SK-N-SH treated with all-trans-retinoic acid at 6 μM for 48 hours (cell line): ENCODE data around the gene PTTG1IP2.

Source experiments
- ATAC-seq: fragments of 200-7000 bp; cut with Tn5 transposase; 3 replicates; pipeline ENCODE4 v1.9.1; 2020; ENCODE audit warnings: mild to moderate bottlenecking, moderate library complexity
- ARNTL ChIP-seq: fragments of 450-650 bp; formaldehyde crosslinking; IDR thresholded peaks from 2 replicates; pipeline ENCODE4 v1.5.0; 2020; ENCODE audit warnings: low read depth, mild to moderate bottlenecking, moderate library complexity, borderline replicate concordance
- CREB5 ChIP-seq: fragments of 250-450 bp; sonication (Bioruptor Pico); IDR thresholded peaks from 2 replicates; pipeline ENCODE4 v1.5.1; 2020; ENCODE audit warnings: low read depth, mild to moderate bottlenecking, moderate library complexity
- CSDC2 ChIP-seq: fragments of 250-450 bp; sonication (Bioruptor Pico); IDR thresholded peaks from 2 replicates; pipeline ENCODE4 v1.5.0; 2020; ENCODE audit warnings: mild to moderate bottlenecking, moderate library complexity
- CSRNP3 ChIP-seq: fragments of 250-450 bp; sonication (Bioruptor Pico); IDR thresholded peaks from 2 replicates; pipeline ENCODE4 v1.5.1; 2021; ENCODE audit warnings: mild to moderate bottlenecking, moderate library complexity
- ESRRG ChIP-seq: fragments of 250-450 bp; sonication (Bioruptor Pico); IDR thresholded peaks from 2 replicates; pipeline ENCODE4 v1.6.1; 2021; ENCODE audit warnings: mild to moderate bottlenecking
- GLIS3 ChIP-seq: fragments of 250-450 bp; sonication (Bioruptor Pico); IDR thresholded peaks from 2 replicates; pipeline ENCODE4 v1.5.0; 2020; ENCODE audit warnings: mild to moderate bottlenecking, moderate library complexity
- ISL1 ChIP-seq: fragments of 250-450 bp; sonication (Bioruptor Pico); IDR thresholded peaks from 2 replicates; pipeline ENCODE4 v2.1.2; 2022; ENCODE audit warnings: mild to moderate bottlenecking, moderate library complexity
- OSR1 ChIP-seq: fragments of 250-450 bp; sonication (Bioruptor Pico); IDR thresholded peaks from 2 replicates; pipeline ENCODE4 v1.8.0; 2022; ENCODE audit warnings: moderate library complexity, mild to moderate bottlenecking, inconsistent platforms
- PATZ1 ChIP-seq: fragments of 250-450 bp; sonication (Bioruptor Pico); IDR thresholded peaks from 2 replicates; pipeline ENCODE4 v1.8.0; 2020; ENCODE audit warnings: mild to moderate bottlenecking, moderate library complexity, borderline replicate concordance
- POU6F1 ChIP-seq: fragments of 250-450 bp; sonication (Bioruptor Pico); IDR thresholded peaks from 2 replicates; pipeline ENCODE4 v1.8.0; 2021; ENCODE audit warnings: low read depth, mild to moderate bottlenecking, moderate library complexity, borderline replicate concordance
- PPARA ChIP-seq: fragments of 250-450 bp; sonication (Bioruptor Pico); IDR thresholded peaks from 2 replicates; pipeline ENCODE4 v1.5.0; 2020; ENCODE audit warnings: mild to moderate bottlenecking, borderline replicate concordance
- RARB ChIP-seq: fragments of 250-450 bp; sonication (Bioruptor Pico); IDR thresholded peaks from 2 replicates; pipeline ENCODE4 v1.8.0; 2021; ENCODE audit warnings: mild to moderate bottlenecking, moderate library complexity
- SNAI2 ChIP-seq: fragments of 250-450 bp; sonication (Bioruptor Pico); IDR thresholded peaks from 2 replicates; pipeline ENCODE4 v1.5.0; 2020; ENCODE audit warnings: mild to moderate bottlenecking, moderate library complexity
- TCF4 ChIP-seq: fragments of 250-450 bp; sonication (Bioruptor Pico); IDR thresholded peaks from 2 replicates; pipeline ENCODE4 v1.8.0; 2021; ENCODE audit warnings: mild to moderate bottlenecking, moderate library complexity, borderline replicate concordance
- TOX ChIP-seq: fragments of 250-450 bp; sonication (Bioruptor Pico); IDR thresholded peaks from 2 replicates; pipeline ENCODE4 v1.8.0; 2021; ENCODE audit warnings: mild to moderate bottlenecking, moderate library complexity, borderline replicate concordance
- TSHZ2 ChIP-seq: fragments of 250-450 bp; sonication (Bioruptor Pico); IDR thresholded peaks from 2 replicates; pipeline ENCODE4 v1.5.0; 2020; ENCODE audit warnings: mild to moderate bottlenecking, moderate library complexity
- ZC3H10 ChIP-seq: fragments of 250-450 bp; sonication (Bioruptor Pico); IDR thresholded peaks from 2 replicates; pipeline ENCODE4 v1.5.1; 2021; ENCODE audit warnings: mild to moderate bottlenecking, moderate library complexity
- ZFP3 ChIP-seq: fragments of 250-450 bp; sonication (Bioruptor Pico); IDR thresholded peaks from 2 replicates; pipeline ENCODE4 v1.5.0; 2020; ENCODE audit warnings: mild to moderate bottlenecking, moderate library complexity
- ZFP30 ChIP-seq: fragments of 450-650 bp; formaldehyde crosslinking; IDR thresholded peaks from 2 replicates; pipeline ENCODE4 v1.5.0; 2022; ENCODE audit warnings: mild to moderate bottlenecking, moderate library complexity
- ZNF565 ChIP-seq: fragments of 450-650 bp; formaldehyde crosslinking; conservative IDR thresholded peaks from 2 replicates; pipeline ENCODE4 v1.5.0; 2020; ENCODE audit warnings: low read depth, mild to moderate bottlenecking, moderate library complexity
- ZNF8 ChIP-seq: fragments of 450-650 bp; formaldehyde crosslinking; IDR thresholded peaks from 2 replicates; pipeline ENCODE4 v1.5.0; 2020; ENCODE audit warnings: mild to moderate bottlenecking, moderate library complexity

The PTTG1IP2 gene

GRCh38 chr7:90503367-90503766, 33.9 kb downstream of the PTTG1IP2 start:
- no peak for TF ChIP-seq ZFP30
- TF ChIP-seq OSR1 (CRISPR knock-in tag), result no peak
- no peak for TF ChIP-seq ZNF8 (CRISPR knock-in tag)
- no peak for TF ChIP-seq CSDC2 (CRISPR knock-in tag)
- TF ChIP-seq ESRRG (CRISPR knock-in tag), result no peak
- TF ChIP-seq TOX, result no peak
- TF ChIP-seq CSRNP3 (CRISPR knock-in tag), result no peak
- TF ChIP-seq RARB, result no peak
- no peak for TF ChIP-seq PPARA (CRISPR knock-in tag)
- no peak for TF ChIP-seq ZC3H10 (CRISPR knock-in tag)
- no peak for TF ChIP-seq CREB5 (CRISPR knock-in tag)
- TF ChIP-seq POU6F1 (CRISPR knock-in tag), result no peak
- no peak for TF ChIP-seq TCF4 (CRISPR knock-in tag)
- no peak for TF ChIP-seq PATZ1
- no peak for TF ChIP-seq SNAI2
- no peak for TF ChIP-seq TSHZ2
- no peak for ATAC-seq

- TF ChIP-seq PPARA (CRISPR knock-in tag) (no peak), ARNTL (CRISPR knock-in tag) (no peak), TOX (no peak), POU6F1 (CRISPR knock-in tag) (no peak), ZNF565 (CRISPR knock-in tag) (no peak), ESRRG (CRISPR knock-in tag) (no peak), ZNF8 (CRISPR knock-in tag) (no peak), CREB5 (CRISPR knock-in tag) (no peak), ZFP3 (CRISPR knock-in tag) (no peak), GLIS3 (CRISPR knock-in tag) (no peak), ZC3H10 (CRISPR knock-in tag) (no peak), CSRNP3 (CRISPR knock-in tag) (no peak), ISL1 (CRISPR knock-in tag) (no peak), CSDC2 (CRISPR knock-in tag) (no peak)
- ATAC-seq, result no peak
These were observed 38.3 kb downstream of the PTTG1IP2 start for GRCh38 chr7:90507692-90508091.
